Trophoblast cell (in vitro differentiated cells and primary cell): ENCODE data around the gene C10orf67.
A peak's percentile ranks its signal among the peaks of the same experiment; 100 is the strongest.
"Not testable (repeated sequence)": the region's sequence is repeated elsewhere in the genome, so short reads cannot be mapped to it uniquely, and the experiment has no call there.

Experiments used
- DNase-seq, 2 donors: peaks; one replicate each; pipeline ENCODE4 v3.0.0-alpha.2; 2016
- H2AFZ ChIP-seq: 2 replicates; pipeline ENCODE4 v1.6.1; 2013; ENCODE audit warnings: low read length, moderate library complexity, mild to moderate bottlenecking; ENCODE audit not compliant: insufficient read depth, poor library complexity
- H2AK5ac ChIP-seq: 2 replicates; pipeline ENCODE4 v1.6.1; 2013; ENCODE audit warnings: mild to moderate bottlenecking, low read length
- H2BK120ac ChIP-seq: 2 replicates; pipeline ENCODE4 v1.6.1; 2013; ENCODE audit warnings: low read length, mild to moderate bottlenecking, moderate library complexity; ENCODE audit not compliant: insufficient read depth, poor library complexity
- H2BK12ac ChIP-seq: 2 replicates; pipeline ENCODE4 v1.6.1; 2013; ENCODE audit warnings: mild to moderate bottlenecking, low read length, moderate library complexity
- H2BK5ac ChIP-seq: 2 replicates; pipeline ENCODE4 v1.6.1; 2013; ENCODE audit warnings: low read length, low read depth, moderate library complexity, mild to moderate bottlenecking; ENCODE audit not compliant: poor library complexity
- H3K14ac ChIP-seq: 2 replicates; pipeline ENCODE4 v1.6.1; 2013; ENCODE audit warnings: mild to moderate bottlenecking, low read length
- H3K18ac ChIP-seq: 2 replicates; pipeline ENCODE4 v1.6.1; 2013; ENCODE audit warnings: mild to moderate bottlenecking, low read length
- H3K23ac ChIP-seq: 2 replicates; pipeline ENCODE4 v1.6.1; 2013; ENCODE audit warnings: low read length
- H3K27ac ChIP-seq: 2 replicates; pipeline ENCODE4 v1.5.1; 2013; ENCODE audit warnings: low read depth, mild to moderate bottlenecking, inconsistent platforms, low read length, moderate library complexity
- H3K27me3 ChIP-seq: 2 replicates; pipeline ENCODE4 v1.6.1; 2013; ENCODE audit warnings: inconsistent platforms, mild to moderate bottlenecking, low read length, moderate library complexity; ENCODE audit not compliant: insufficient read depth
- H3K36me3 ChIP-seq, 2 experiments: 1 replicate in 1 of 2; 2 replicates in 1 of 2; pipeline ENCODE4 v1.6.1; 2013; ENCODE audit warnings: low read length in 2 of 2, mild to moderate bottlenecking in 2 of 2, moderate library complexity in 1 of 2; ENCODE audit not compliant: insufficient read depth in 2 of 2, control insufficient read depth in 1 of 2
- H3K4ac ChIP-seq: 2 replicates; pipeline ENCODE4 v1.6.1; 2013; ENCODE audit warnings: low read depth, mild to moderate bottlenecking, low read length, moderate library complexity
- H3K4me1 ChIP-seq, 2 experiments: 1 replicate in 1 of 2; 2 replicates in 1 of 2; pipeline ENCODE4 v1.6.1; 2013; ENCODE audit warnings: low read length in 2 of 2, mild to moderate bottlenecking in 2 of 2, moderate library complexity in 1 of 2; ENCODE audit not compliant: insufficient read depth in 2 of 2, control insufficient read depth in 1 of 2
- H3K4me2 ChIP-seq: 2 replicates; pipeline ENCODE4 v1.6.1; 2013; ENCODE audit warnings: inconsistent platforms, mild to moderate bottlenecking, low read length, moderate library complexity
- H3K4me3 ChIP-seq: 2 replicates; pipeline ENCODE4 v1.5.1; 2013; ENCODE audit warnings: mild to moderate bottlenecking, low read depth, low read length, inconsistent platforms
- H3K79me1 ChIP-seq: one replicate; pipeline ENCODE4 v1.6.1; 2013; ENCODE audit warnings: low read length
- H3K79me2 ChIP-seq: 2 replicates; pipeline ENCODE4 v1.6.1; 2013; ENCODE audit warnings: low read length, mild to moderate bottlenecking; ENCODE audit not compliant: control insufficient read depth, insufficient read depth, poor library complexity
- H3K9ac ChIP-seq: 2 replicates; pipeline ENCODE4 v1.6.1; 2013; ENCODE audit warnings: mild to moderate bottlenecking, low read length
- H3K9me3 ChIP-seq: 2 replicates; pipeline ENCODE4 v1.6.1; 2013; ENCODE audit warnings: low read depth, mild to moderate bottlenecking, control low read depth, inconsistent platforms, low read length; ENCODE audit not compliant: insufficient read depth
- H4K12ac ChIP-seq: 2 replicates; pipeline ENCODE4 v1.6.1; 2013; ENCODE audit warnings: low read depth, mild to moderate bottlenecking, low read length, moderate library complexity
- H4K8ac ChIP-seq: 2 replicates; pipeline ENCODE4 v1.6.1; 2013; ENCODE audit warnings: low read depth, mild to moderate bottlenecking, low read length, moderate library complexity
- H4K91ac ChIP-seq: one replicate; pipeline ENCODE4 v1.6.1; 2013; ENCODE audit warnings: low read depth, mild to moderate bottlenecking, low read length, moderate library complexity
- WGBS: extraction: QIAGEN DNeasy Blood & Tissue Kit; methylation state at CpG from one replicate; pipeline ENCODE4 v1.1.7; 2013; ENCODE audit warnings: missing lambda C conversion rate; ENCODE audit not compliant: insufficient read length, insufficient coverage; ENCODE audit errors: extremely low coverage; 5-methylcytosine and 5-hydroxymethylcytosine counted together

Gene C10orf67

GRCh38 chr10:23367896-23368595 lies 23.4 kb upstream of the C10orf67 start:
- H3K14ac ChIP-seq, result no peak overlapping the region
- no peak overlapping the region for H3K18ac ChIP-seq
- no peaks in the 10 kb centered on the region for H3K79me2 ChIP-seq
- no peak overlapping the region for H3K4ac ChIP-seq
- H3K36me3 ChIP-seq, result no peaks in the 10 kb centered on the region
- no peak overlapping the region for H4K91ac ChIP-seq
- no peak overlapping the region for H2AFZ ChIP-seq
- no peaks in the 10 kb centered on the region for H3K79me1 ChIP-seq
- no peak overlapping the region for H3K4me3 ChIP-seq
- no peak overlapping the region for H3K23ac ChIP-seq
- no peak overlapping the region for H4K12ac ChIP-seq
- H4K8ac ChIP-seq, result no peak overlapping the region
- H2AK5ac ChIP-seq, result no peak overlapping the region
- peaks cover 0 to 2% of the 10 kb centered on the region in 2 experiments for H3K4me1 ChIP-seq
- H3K27me3 ChIP-seq, result no peaks in the 10 kb centered on the region
- DNase-seq, result no peak
- H3K9me3 ChIP-seq, result no peaks in the 10 kb centered on the region
- H3K27ac ChIP-seq, result no peak overlapping the region
- no peak overlapping the region for H3K4me2 ChIP-seq
- no peak overlapping the region for H3K9ac ChIP-seq
- no peak overlapping the region for H2BK5ac ChIP-seq
- WGBS, result no CpG with 5 or more reads among the region's 6 CpGs
- H2BK12ac ChIP-seq, result no peak overlapping the region
- H2BK120ac ChIP-seq, result no peak overlapping the region

GRCh38 chr10:23365417-23366030 lies 20.9 kb upstream of the C10orf67 start:
- H3K27ac ChIP-seq, H3K23ac ChIP-seq: not testable (repeated sequence)
- DNase-seq, result peak; percentile 23 to 56

GRCh38 chr10:23364378-23364777 lies 19.8 kb upstream of the C10orf67 start:
- no peaks in the 10 kb centered on the region for H3K79me2 ChIP-seq
- no peak overlapping the region for H2BK5ac ChIP-seq
- no peak overlapping the region for H3K18ac ChIP-seq
- H4K12ac ChIP-seq, result no peak overlapping the region
- no peak overlapping the region for H3K23ac ChIP-seq
- no CpG with 5 or more reads among the region's 5 CpGs for WGBS
- H3K4ac ChIP-seq, result no peak overlapping the region
- no peak overlapping the region for H3K4me3 ChIP-seq
- no peaks in the 10 kb centered on the region for H3K27me3 ChIP-seq
- H3K79me1 ChIP-seq, result no peaks in the 10 kb centered on the region
- H3K14ac ChIP-seq, result no peak overlapping the region
- no peak overlapping the region for H4K91ac ChIP-seq
- H3K4me1 ChIP-seq, result no peaks in the 10 kb centered on the region
- H3K36me3 ChIP-seq, result no peaks in the 10 kb centered on the region
- H2AFZ ChIP-seq, result no peak overlapping the region
- no peak overlapping the region for H2AK5ac ChIP-seq
- DNase-seq, result no peak
- no peak overlapping the region for H3K27ac ChIP-seq
- H4K8ac ChIP-seq, result no peak overlapping the region
- no peaks in the 10 kb centered on the region for H3K9me3 ChIP-seq
- H2BK120ac ChIP-seq, result no peak overlapping the region
- no peak overlapping the region for H2BK12ac ChIP-seq
- H3K4me2 ChIP-seq, result no peak overlapping the region
- no peak overlapping the region for H3K9ac ChIP-seq

More at GRCh38 chr10:23365417-23366030, 20.9 kb upstream of the C10orf67 start:
- H3K4me1 ChIP-seq, H3K79me1 ChIP-seq, H2BK5ac ChIP-seq, H3K36me3 ChIP-seq, H2BK120ac ChIP-seq, H3K18ac ChIP-seq, H3K9ac ChIP-seq, H2AK5ac ChIP-seq, H4K12ac ChIP-seq, H3K9me3 ChIP-seq, H4K8ac ChIP-seq, H3K4me2 ChIP-seq, H3K27me3 ChIP-seq, H3K4ac ChIP-seq, H3K4me3 ChIP-seq, H3K14ac ChIP-seq, H2AFZ ChIP-seq, H3K79me2 ChIP-seq, H4K91ac ChIP-seq, H2BK12ac ChIP-seq: not testable (repeated sequence)
- WGBS, result no CpG with 5 or more reads among the region's 4 CpGs

GRCh38 chr10:23363793-23364135 lies 19.2 kb upstream of the C10orf67 start:
- H3K79me2 ChIP-seq, result no peaks in the 10 kb centered on the region
- no peaks in the 10 kb centered on the region for H3K9me3 ChIP-seq
- no peaks in the 10 kb centered on the region for H3K36me3 ChIP-seq
- no peak overlapping the region for H3K27ac ChIP-seq
- H3K4me3 ChIP-seq, result no peak overlapping the region
- no peaks in the 10 kb centered on the region for H3K79me1 ChIP-seq
- no peak overlapping the region for H2BK120ac ChIP-seq
- no peaks in the 10 kb centered on the region for H3K4me1 ChIP-seq
- H2BK12ac ChIP-seq, result no peak overlapping the region
- no peak overlapping the region for H3K14ac ChIP-seq
- no peak overlapping the region for H2AFZ ChIP-seq
- no peak overlapping the region for H4K12ac ChIP-seq
- no peak overlapping the region for H3K4me2 ChIP-seq
- no peak overlapping the region for H3K18ac ChIP-seq
- no peak for DNase-seq
- no peak overlapping the region for H4K91ac ChIP-seq
- H3K27me3 ChIP-seq, result no peaks in the 10 kb centered on the region
- H3K4ac ChIP-seq, result no peak overlapping the region
- H4K8ac ChIP-seq, result no peak overlapping the region
- H2BK5ac ChIP-seq, result no peak overlapping the region
- H2AK5ac ChIP-seq, result no peak overlapping the region
- no CpG with 5 or more reads among the region's 5 CpGs for WGBS
- H3K23ac ChIP-seq, result no peak overlapping the region
- no peak overlapping the region for H3K9ac ChIP-seq
